CD14-positive monocyte (primary cell): ENCODE measurements around the gene NIPAL4. TPM values are rescaled to one million over a fixed set of nuclear protein-coding genes. Genes with fewer than 3 reads are reported as not detected.

ENCODE experiments used
- DNase-seq, 3 donors: peaks; one replicate each; pipeline ENCODE4 v3.0.0-alpha.2; 2011 to 2022
- H2AFZ ChIP-seq: 2 replicates; pipeline ENCODE4 v1.6.0; 2012; ENCODE audit warnings: mild to moderate bottlenecking, low read depth, low read length, inconsistent platforms; ENCODE audit not compliant: insufficient read depth, poor library complexity, severe bottlenecking
- H3K27ac ChIP-seq, 2 donors: 1 replicate in 1 of 2; 2 replicates in 1 of 2; pipeline ENCODE4 v1.5.1; 2012 to 2013; ENCODE audit warnings: low read length in 2 of 2, control low read depth in 1 of 2, inconsistent platforms in 1 of 2, low read depth in 1 of 2, mild to moderate bottlenecking in 1 of 2
- H3K27me3 ChIP-seq, 2 donors: one replicate each; pipeline versions ENCODE4 v1.6.0 to v1.6.1; 2011 to 2013; ENCODE audit warnings: low read length in 2 of 2; ENCODE audit not compliant: control insufficient read depth in 2 of 2, insufficient read depth in 2 of 2
- H3K36me3 ChIP-seq, 2 donors: replicated peaks in 1 of 2; 1 replicate in 1 of 2; 2 replicates in 1 of 2; pipeline versions ENCODE4 v1.5.1 to v1.6.1; 2012 to 2013; ENCODE audit warnings: low read length in 2 of 2, control low read depth in 1 of 2, inconsistent platforms in 1 of 2, mild to moderate bottlenecking in 1 of 2; ENCODE audit not compliant: insufficient read depth in 2 of 2, control insufficient read depth in 1 of 2
- H3K4me1 ChIP-seq, 2 donors: 1 replicate in 1 of 2; 2 replicates in 1 of 2; pipeline versions ENCODE4 v1.5.1 to v1.6.1; 2012 to 2013; ENCODE audit warnings: low read length in 2 of 2, control low read depth in 1 of 2, inconsistent platforms in 1 of 2, mild to moderate bottlenecking in 1 of 2, moderate library complexity in 1 of 2; ENCODE audit not compliant: insufficient read depth in 2 of 2, control insufficient read depth in 1 of 2
- H3K4me2 ChIP-seq: replicated peaks from 2 replicates; pipeline ENCODE3; 2012; ENCODE audit warnings: low read length, moderate library complexity, mild to moderate bottlenecking; ENCODE audit not compliant: poor library complexity, severe bottlenecking; ENCODE audit errors: extremely low read depth
- H3K4me3 ChIP-seq, 3 experiments: fragments of 200-600 bp in 1 of 3; sonication (generic) in 1 of 3; replicated peaks in 1 of 3; 1 replicate in 2 of 3; 2 replicates in 1 of 3; pipeline ENCODE4 v1.5.1; 2011 to 2013; ENCODE audit warnings: low read length in 3 of 3, mild to moderate bottlenecking in 3 of 3, control low read depth in 2 of 3, low read depth in 2 of 3, inconsistent platforms in 1 of 3, moderate library complexity in 1 of 3
- H3K79me2 ChIP-seq: 2 replicates; pipeline ENCODE4 v1.6.0; 2012; ENCODE audit warnings: mild to moderate bottlenecking, control low read depth, inconsistent platforms, low read length, moderate library complexity; ENCODE audit not compliant: insufficient read depth
- H3K9ac ChIP-seq: 2 replicates; pipeline ENCODE4 v1.6.0; 2017; ENCODE audit warnings: low read length, mild to moderate bottlenecking; ENCODE audit not compliant: insufficient read depth, poor library complexity, severe bottlenecking
- H3K9me3 ChIP-seq, 2 donors: replicated peaks in 1 of 2; 1 replicate in 1 of 2; 2 replicates in 1 of 2; pipeline versions ENCODE4 v1.5.1 to v1.6.1; 2012 to 2013; ENCODE audit warnings: low read length in 2 of 2, control low read depth in 1 of 2; ENCODE audit not compliant: control insufficient read depth in 1 of 2, insufficient read depth in 1 of 2
- H4K20me1 ChIP-seq: 2 replicates; pipeline ENCODE4 v1.6.0; 2012; ENCODE audit warnings: mild to moderate bottlenecking, low read length, control low read depth, moderate library complexity; ENCODE audit not compliant: insufficient read depth
- H3K27ac Mint-ChIP-seq, 7 donors: one replicate each; pipeline ENCODE4 v1.8.0; 2020; ENCODE audit warnings: mild to moderate bottlenecking in 7 of 7, mixed read lengths in 7 of 7, moderate library complexity in 6 of 7, inconsistent platforms in 2 of 7
- H3K27me3 Mint-ChIP-seq, 3 donors: one replicate each; pipeline ENCODE4 v1.8.0; 2021 to 2022; ENCODE audit warnings: low read depth in 3 of 3, mild to moderate bottlenecking in 3 of 3, mixed read lengths in 3 of 3, moderate library complexity in 3 of 3, inconsistent platforms in 1 of 3
- H3K36me3 Mint-ChIP-seq, 2 donors: one replicate each; pipeline ENCODE4 v1.8.0; 2020; ENCODE audit warnings: mixed read lengths in 2 of 2, inconsistent platforms in 1 of 2, mild to moderate bottlenecking in 1 of 2
- H3K4me1 Mint-ChIP-seq: one replicate; pipeline ENCODE4 v1.8.0; 2020; ENCODE audit warnings: mild to moderate bottlenecking, mixed read lengths
- H3K4me3 Mint-ChIP-seq, 2 donors: one replicate each; pipeline ENCODE4 v1.8.0; 2020; ENCODE audit warnings: mild to moderate bottlenecking in 2 of 2, mixed read lengths in 2 of 2, moderate library complexity in 1 of 2
- H3K9me3 Mint-ChIP-seq, 7 donors: one replicate each; pipeline ENCODE4 v1.8.0; 2020 to 2022; ENCODE audit warnings: mixed read lengths in 7 of 7, mild to moderate bottlenecking in 6 of 7, moderate library complexity in 6 of 7, inconsistent platforms in 2 of 7
- CTCF ChIP-seq: fragments of 200-600 bp; IDR thresholded peaks from one replicate; pipeline ENCODE4 v1.8.0; 2022; ENCODE audit warnings: antibody characterized with exemption, mild to moderate bottlenecking
- WGBS: methylation state at CpG from one replicate; pipeline ENCODE4 v1.1.5; 2013; ENCODE audit warnings: missing lambda C conversion rate; ENCODE audit not compliant: insufficient coverage; 5-methylcytosine and 5-hydroxymethylcytosine counted together
- intact Hi-C, 2 donors: fragments of 100-400 bp; cut with micrococcal nuclease; formaldehyde crosslinking; loops; one replicate each; pipeline versions ENCODE4 v1.15.0 to v1.15.1; 2023
- polyA plus RNA-seq, 3 donors: library from polyadenylated mRNA; depleted of rRNA in 1 of 3; unstranded in 2 of 3; stranded (reverse) in 1 of 3; fragments of 300-500 nt in 2 of 3; fragments of >200 nt in 1 of 3; fragmentation: Illumina TruSeq in 2 of 3; gene quantifications; 1 replicate in 2 of 3; 2 replicates in 1 of 3; pipeline ENCODE4 v1.2.3, GENCODE V29; 2012 to 2021

NIPAL4 gene
- polyA plus RNA-seq, 3 donors, result 0.04 to 2.3 TPM; not detected in 1

GRCh38 chr5:157468293-157468965, 8.4 kb downstream of the NIPAL4 start:
- Histone ChIP-seq H3K9ac (no peak overlapping the region), H3K27ac (no peak overlapping the region), H4K20me1 (no peaks in the 10 kb centered on the region), H3K36me3 (peaks cover 0 to 6% of the 10 kb centered on the region in 2 donors), H3K4me2 (no peak overlapping the region), H3K9me3 (no peaks in the 10 kb centered on the region), H2AFZ (no peak overlapping the region), H3K27me3 (no peaks in the 10 kb centered on the region), H3K79me2 (no peaks in the 10 kb centered on the region), H3K4me1 (peaks cover 22 to 25% of the 10 kb centered on the region in 2 donors), H3K4me3 (no peak overlapping the region)
- peaks cover 0 to 1% (median 0%) of the 10 kb centered on the region in 7 donors for H3K9me3 Mint-ChIP-seq
- H3K36me3 Mint-ChIP-seq, result peaks cover 6 to 14% of the 10 kb centered on the region in 2 donors
- intact Hi-C loops, result no loop called here
- H3K27me3 Mint-ChIP-seq, result peaks cover 0 to 6% (median 3%) of the 10 kb centered on the region in 3 donors
- H3K27ac Mint-ChIP-seq, result no peak overlapping the region
- no peak for DNase-seq
- no peak for TF ChIP-seq CTCF
- 98% methylated on average over 11 of the region's 13 CpGs for WGBS
- H3K4me3 Mint-ChIP-seq, result no peak overlapping the region
- H3K4me1 Mint-ChIP-seq, result peaks cover 25% of the 10 kb centered on the region

GRCh38 chr5:157469073-157469472, 9.1 kb downstream of the NIPAL4 start:
- Histone ChIP-seq H3K4me1 (peaks cover 22 to 25% of the 10 kb centered on the region in 2 donors), H3K4me2 (no peak overlapping the region), H3K36me3 (peaks cover 0 to 6% of the 10 kb centered on the region in 2 donors), H3K4me3 (no peak overlapping the region), H3K79me2 (no peaks in the 10 kb centered on the region), H3K27me3 (no peaks in the 10 kb centered on the region), H2AFZ (no peak overlapping the region), H4K20me1 (no peaks in the 10 kb centered on the region), H3K9ac (no peak overlapping the region), H3K27ac (no peak overlapping the region), H3K9me3 (no peaks in the 10 kb centered on the region)
- Mint-ChIP-seq H3K36me3 (peaks cover 6 to 8% of the 10 kb centered on the region in 2 donors), H3K4me1 (peaks cover 25% of the 10 kb centered on the region), H3K9me3 (peaks cover 0 to 1% (median 0%) of the 10 kb centered on the region in 7 donors), H3K27me3 (peaks cover 0 to 3% (median 2%) of the 10 kb centered on the region in 3 donors), H3K4me3 (no peak overlapping the region), H3K27ac (no peak overlapping the region)
- TF ChIP-seq CTCF, result no peak
- intact Hi-C loops, result no loop called here
- no peak for DNase-seq
- 95% methylated on average over 7 of the region's 7 CpGs for WGBS
